Neural cell (in vitro differentiated cells): ENCODE results near the gene GNLY. TPM values are rescaled to one million over a fixed set of nuclear protein-coding genes. Genes with fewer than 3 reads are reported as not detected.

Source experiments
- H2AFZ ChIP-seq: fragments of 200-600, 300-800 bp; sonication (generic), shearing (Covaris generic); 2 replicates; pipeline ENCODE4 v1.6.0; 2014; ENCODE audit warnings: low read depth, mild to moderate bottlenecking, antibody characterized with exemption, low read length, moderate library complexity
- H3F3A ChIP-seq: fragments of 200-600 bp; shearing (Covaris generic); 2 replicates; pipeline ENCODE4 v1.6.1; 2016; ENCODE audit warnings: mild to moderate bottlenecking, moderate library complexity, mixed read lengths, antibody characterized with exemption, low read length; ENCODE audit not compliant: insufficient read depth, poor library complexity, severe bottlenecking
- H3K27ac ChIP-seq: fragments of 200-600, 300-800 bp; sonication (generic), shearing (Covaris generic); 2 replicates; pipeline ENCODE4 v1.5.1; 2014; ENCODE audit warnings: mild to moderate bottlenecking, low read length, moderate library complexity
- H3K27me3 ChIP-seq: fragments of 300-800, 200-600 bp; sonication (generic), shearing (Covaris generic); 2 replicates; pipeline ENCODE4 v1.6.0; 2014; ENCODE audit warnings: mild to moderate bottlenecking, low read depth, low read length, moderate library complexity; ENCODE audit not compliant: insufficient read depth
- H3K36me3 ChIP-seq: fragments of 300-800, 200-600 bp; sonication (generic), shearing (Covaris generic); 2 replicates; pipeline ENCODE4 v1.5.1; 2014; ENCODE audit warnings: mild to moderate bottlenecking, antibody characterized with exemption, low read length, moderate library complexity; ENCODE audit not compliant: insufficient read depth
- H3K4me2 ChIP-seq: fragments of 300-800, 200-600 bp; sonication (generic), shearing (Covaris generic); 2 replicates; pipeline ENCODE4 v1.6.0; 2014; ENCODE audit warnings: mild to moderate bottlenecking, low read length
- H3K4me3 ChIP-seq: fragments of 300-800, 200-600 bp; sonication (generic), shearing (Covaris generic); 2 replicates; pipeline ENCODE4 v1.5.1; 2014; ENCODE audit warnings: mild to moderate bottlenecking, low read length, moderate library complexity
- H3K79me2 ChIP-seq: fragments of 200-600 bp; shearing (Covaris generic); replicated peaks from 2 replicates; pipeline ENCODE4 v1.6.0; 2014; ENCODE audit warnings: mild to moderate bottlenecking, low read length, moderate library complexity; ENCODE audit not compliant: insufficient read depth
- H3K9ac ChIP-seq: fragments of 300-800, 200-600 bp; sonication (generic), shearing (Covaris generic); 2 replicates; pipeline ENCODE4 v1.6.1; 2016; ENCODE audit warnings: mild to moderate bottlenecking, low read length, mixed read lengths
- H3K9me2 ChIP-seq: fragments of 200-600 bp; shearing (Covaris generic); 2 replicates; pipeline ENCODE4 v1.6.1; 2016; ENCODE audit warnings: mild to moderate bottlenecking, low read length, mixed read lengths; ENCODE audit not compliant: insufficient read depth
- H3K9me3 ChIP-seq: fragments of 200-600, 300-800 bp; sonication (generic), shearing (Covaris generic); 2 replicates; pipeline ENCODE4 v1.6.1; 2016; ENCODE audit warnings: mild to moderate bottlenecking, mixed run types, low read length, moderate library complexity, mixed read lengths
- H4K20me1 ChIP-seq: fragments of 200-600 bp; shearing (Covaris generic); 2 replicates; pipeline ENCODE4 v1.6.1; 2016; ENCODE audit warnings: mild to moderate bottlenecking, mixed run types; ENCODE audit not compliant: insufficient read depth
- CTCF ChIP-seq: fragments of 450-650 bp; IDR thresholded peaks from 2 replicates; pipeline ENCODE4 v1.5.1; 2014; ENCODE audit warnings: antibody characterized with exemption, mild to moderate bottlenecking, moderate library complexity; ENCODE audit not compliant: poor library complexity, severe bottlenecking
- EP300 ChIP-seq: fragments of 450-650 bp; conservative IDR thresholded peaks from 2 replicates; pipeline ENCODE4 v1.6.1; 2014; ENCODE audit warnings: antibody characterized with exemption, mild to moderate bottlenecking, moderate library complexity; ENCODE audit not compliant: poor library complexity, severe bottlenecking
- EZH2 ChIP-seq: fragments of 200-600, 300-800 bp; shearing (Covaris generic), sonication (generic); IDR thresholded peaks from 2 replicates; pipeline ENCODE4 v1.6.1; 2014; ENCODE audit warnings: antibody characterized with exemption, low read length, borderline replicate concordance, mild to moderate bottlenecking; ENCODE audit not compliant: insufficient read depth, poor library complexity, severe bottlenecking
- MXI1 ChIP-seq: fragments of 450-650 bp; conservative IDR thresholded peaks from 2 replicates; pipeline ENCODE4 v1.6.1; 2014; ENCODE audit warnings: antibody characterized with exemption, mild to moderate bottlenecking; ENCODE audit not compliant: poor library complexity, severe bottlenecking
- POLR2AphosphoS5 ChIP-seq: IDR thresholded peaks from 2 replicates; pipeline ENCODE4 v1.6.1; 2012
- RAD21 ChIP-seq: fragments of 450-650 bp; conservative IDR thresholded peaks from 2 replicates; pipeline ENCODE4 v1.6.1; 2014; ENCODE audit warnings: antibody characterized with exemption, mild to moderate bottlenecking, moderate library complexity
- REST ChIP-seq: IDR thresholded peaks from 2 replicates; pipeline ENCODE4 v1.6.1; 2012; ENCODE audit warnings: borderline replicate concordance
- SMC3 ChIP-seq: fragments of 450-650 bp; conservative IDR thresholded peaks from 2 replicates; pipeline ENCODE4 v1.6.1; 2014; ENCODE audit warnings: antibody characterized with exemption, mild to moderate bottlenecking, moderate library complexity; ENCODE audit not compliant: poor library complexity
- TAF1 ChIP-seq: IDR thresholded peaks from 2 replicates; pipeline ENCODE4 v1.6.1; 2012; ENCODE audit warnings: low read depth
- polyA plus RNA-seq: library from polyadenylated mRNA; depleted of rRNA; stranded (reverse); fragments of >200 nt; gene quantifications from 2 replicates; pipeline ENCODE4 v1.2.3, GENCODE V29; 2014

GNLY gene
- polyA plus RNA-seq, 1 donor from 2014 or later, result not detected

GRCh38 chr2:85678377-85678776 lies 15.8 kb upstream of the GNLY start:
- no peaks in the 10 kb centered on the region for H3K9me3 ChIP-seq
- H2AFZ ChIP-seq, result no peak overlapping the region
- no peak overlapping the region for H3K4me2 ChIP-seq
- no peaks in the 10 kb centered on the region for H3F3A ChIP-seq
- TF ChIP-seq RAD21, result no peak
- TF ChIP-seq TAF1, result no peak
- TF ChIP-seq EZH2, result no peak
- no peak for TF ChIP-seq REST
- no peak for TF ChIP-seq CTCF
- TF ChIP-seq MXI1, result no peak
- no peak for TF ChIP-seq POLR2AphosphoS5
- TF ChIP-seq EP300, result no peak
- TF ChIP-seq SMC3, result no peak
- no peak overlapping the region for H3K27ac ChIP-seq
- H4K20me1 ChIP-seq, result no peaks in the 10 kb centered on the region
- H3K9me2 ChIP-seq, result no peaks in the 10 kb centered on the region
- H3K27me3 ChIP-seq, result no peaks in the 10 kb centered on the region
- no peaks in the 10 kb centered on the region for H3K36me3 ChIP-seq
- H3K4me3 ChIP-seq, result no peak overlapping the region
- H3K79me2 ChIP-seq, result no peaks in the 10 kb centered on the region
- no peak overlapping the region for H3K9ac ChIP-seq

- H3K27ac ChIP-seq, result no peak overlapping the region
- H3K79me2 ChIP-seq, result no peaks in the 10 kb centered on the region
- H3K27me3 ChIP-seq, result no peaks in the 10 kb centered on the region
- H3K9me3 ChIP-seq, result no peaks in the 10 kb centered on the region
- no peaks in the 10 kb centered on the region for H4K20me1 ChIP-seq
- H3K36me3 ChIP-seq, result no peaks in the 10 kb centered on the region
- no peak overlapping the region for H3K4me3 ChIP-seq
- TF ChIP-seq TAF1 (no peak), EZH2 (no peak), RAD21 (peak; percentile 50), EP300 (no peak), POLR2AphosphoS5 (no peak), MXI1 (no peak), CTCF (peak; percentile 68), SMC3 (peak; percentile 53), REST (no peak)
- H2AFZ ChIP-seq, result no peak overlapping the region
- no peaks in the 10 kb centered on the region for H3F3A ChIP-seq
- no peaks in the 10 kb centered on the region for H3K9me2 ChIP-seq
- no peak overlapping the region for H3K4me2 ChIP-seq
- no peak overlapping the region for H3K9ac ChIP-seq
Observed at GRCh38 chr2:85678794-85679672, 15.1 kb upstream of the GNLY start.
